ENCODE measurements around the gene ATP6V1F. TPM values are rescaled to one million over a fixed set of nuclear protein-coding genes. Genes with fewer than 3 reads are reported as not detected.

Gene ATP6V1F
- total RNA-seq, 4 donors from 2014 or later, result 49.6 to 109 (median 86.6) TPM

GRCh38 chr7:128845475-128845874 is 17.2 kb upstream of the ATP6V1F start:
- no peaks in the 10 kb centered on the region for H3K27me3 ChIP-seq
- no peaks in the 10 kb centered on the region for H3K36me3 ChIP-seq
- H3K4me1 ChIP-seq, result no peaks in the 10 kb centered on the region
- H3K27ac ChIP-seq, result no peak overlapping the region
- WGBS, 2 donors, result 85 to 92% methylated on average over 5 of the region's 5 CpGs
- intact Hi-C loops (cut with DNase I), result no loop called here
- DNase-seq, result no peak
- no peak for TF ChIP-seq CTCF (IDR thresholded peaks at IDR 0.05)
- TF ChIP-seq POLR2A (IDR thresholded peaks at IDR 0.05), result no peak
- no peaks in the 10 kb centered on the region for H3K9me3 ChIP-seq
- no peak overlapping the region for H3K4me3 ChIP-seq (replicated peaks in 1 of 3)

- Histone ChIP-seq H3K9me3 (no peaks in the 10 kb centered on the region), H3K36me3 (no peaks in the 10 kb centered on the region), H3K4me1 (no peaks in the 10 kb centered on the region), H3K4me3 (replicated peaks in 1 of 3) (no peak overlapping the region), H3K27ac (no peak overlapping the region), H3K27me3 (no peaks in the 10 kb centered on the region)
- no peak for DNase-seq
- 90 to 91% methylated on average over 10 to 16 of the region's 19 CpGs for WGBS, 2 donors
- intact Hi-C loops (cut with DNase I), result no loop called here
- TF ChIP-seq POLR2A (IDR thresholded peaks at IDR 0.05) (no peak), CTCF (IDR thresholded peaks at IDR 0.05) (no peak)
These were observed 16.7 kb upstream of the ATP6V1F start for GRCh38 chr7:128845987-128846386.

- intact Hi-C loops (cut with DNase I), result no loop called here
- Histone ChIP-seq H3K9me3 (no peaks in the 10 kb centered on the region), H3K27me3 (no peaks in the 10 kb centered on the region), H3K4me3 (replicated peaks in 1 of 3) (no peak overlapping the region), H3K27ac (no peak overlapping the region), H3K36me3 (no peaks in the 10 kb centered on the region), H3K4me1 (no peaks in the 10 kb centered on the region)
- WGBS, 2 donors, result 88 to 91% methylated on average over 14 of the region's 14 CpGs
- no peak for DNase-seq
- TF ChIP-seq POLR2A (IDR thresholded peaks at IDR 0.05), result no peak
- TF ChIP-seq CTCF (IDR thresholded peaks at IDR 0.05), result no peak
These were observed 15.7 kb upstream of the ATP6V1F start for GRCh38 chr7:128846781-128847444.

- no peaks in the 10 kb centered on the region for H3K27me3 ChIP-seq
- no peak for TF ChIP-seq POLR2A (IDR thresholded peaks at IDR 0.05)
- no peak for TF ChIP-seq CTCF (IDR thresholded peaks at IDR 0.05)
- no peaks in the 10 kb centered on the region for H3K9me3 ChIP-seq
- H3K36me3 ChIP-seq, result no peaks in the 10 kb centered on the region
- no peak overlapping the region for H3K27ac ChIP-seq
- DNase-seq, result no peak
- no peaks in the 10 kb centered on the region for H3K4me1 ChIP-seq
- no peak overlapping the region for H3K4me3 ChIP-seq (replicated peaks in 1 of 3)
- intact Hi-C loops (cut with DNase I), result no loop called here
- 90 to 94% methylated on average over 3 to 17 of the region's 17 CpGs for WGBS, 2 donors
These were observed 14.9 kb upstream of the ATP6V1F start for GRCh38 chr7:128847721-128848211.

GRCh38 chr7:128848289-128849155 is 14.1 kb upstream of the ATP6V1F start:
- 92 to 93% methylated on average over 18 to 31 of the region's 31 CpGs for WGBS, 2 donors
- no peaks in the 10 kb centered on the region for H3K9me3 ChIP-seq
- H3K4me1 ChIP-seq, result no peaks in the 10 kb centered on the region
- no peak for TF ChIP-seq POLR2A (IDR thresholded peaks at IDR 0.05)
- TF ChIP-seq CTCF (IDR thresholded peaks at IDR 0.05), result no peak
- H3K36me3 ChIP-seq, result no peaks in the 10 kb centered on the region
- no peak for DNase-seq
- H3K4me3 ChIP-seq (replicated peaks in 1 of 3), result no peak overlapping the region
- H3K27ac ChIP-seq, result no peak overlapping the region
- intact Hi-C loops (cut with DNase I), result no loop called here
- no peaks in the 10 kb centered on the region for H3K27me3 ChIP-seq

All from thyroid gland (tissue), 4 donors.